HG03354 (cell line): Measurements from ENCODE around the gene CHID1.

Source experiments
- ATAC-seq: cut with Tn5 transposase; IDR thresholded peaks from one replicate; pipeline ENCODE4 v1.9.1; 2021; ENCODE audit warnings: mild to moderate bottlenecking; ENCODE audit not compliant: unreplicated experiment, poor library complexity, severe bottlenecking

The CHID1 gene

GRCh38 chr11:829176-829846 lies 81.3 kb downstream of the CHID1 start:
- ATAC-seq, result no peak

GRCh38 chr11:828506-829175 lies 82.0 kb downstream of the CHID1 start:
- ATAC-seq, result no peak

GRCh38 chr11:827897-828192 lies 82.8 kb downstream of the CHID1 start, which contains the start of gene CRACR2B:
Gene CRACR2B (plus strand): TSS chr11:827919. CDS start chr11:828608, 689 bp downstream.
- ATAC-seq, result no peak

- ATAC-seq, result no peak
Observed at GRCh38 chr11:827146-827896, 83.3 kb downstream of the CHID1 start.

GRCh38 chr11:826836-827145 lies 83.8 kb downstream of the CHID1 start:
- no peak for ATAC-seq

GRCh38 chr11:826227-826621 lies 84.4 kb downstream of the CHID1 start:
- ATAC-seq, result no peak

- no peak for ATAC-seq
Observed at GRCh38 chr11:825366-826226, 85.0 kb downstream of the CHID1 start.

- no peak for ATAC-seq
Observed at GRCh38 chr11:824942-825341, 85.7 kb downstream of the CHID1 start.

- no peak for ATAC-seq
Observed at GRCh38 chr11:824292-824880, 86.2 kb downstream of the CHID1 start.

GRCh38 chr11:823441-824291 lies 86.9 kb downstream of the CHID1 start:
- ATAC-seq, result no peak

GRCh38 chr11:821512-822371 lies 88.9 kb downstream of the CHID1 start:
- ATAC-seq, result no peak

- no peak for ATAC-seq
Observed at GRCh38 chr11:820655-821511, 89.7 kb downstream of the CHID1 start.

GRCh38 chr11:819943-820649 lies 90.5 kb downstream of the CHID1 start:
- ATAC-seq, result peak; percentile 69

- ATAC-seq, result peak; percentile 69
Observed at GRCh38 chr11:819129-819931, 91.3 kb downstream of the CHID1 start.

GRCh38 chr11:818396-819128 lies 92.0 kb downstream of the CHID1 start, which contains the start of gene PNPLA2:
Gene PNPLA2 (plus strand): TSS chr11:818914. CDS start chr11:819719, 805 bp downstream.
- ATAC-seq, result no peak
